Right lobe of liver (tissue), 4 donors: ENCODE results near the gene EPHB1.

Source experiments
- CTCF ChIP-seq, 4 donors: fragments of 200-600 bp in 3 of 4; fragments of 450-650 bp in 1 of 4; IDR thresholded peaks; one replicate each; pipeline versions ENCODE4 v1.5.1 to v1.8.0; 2016 to 2022; ENCODE audit warnings: antibody characterized with exemption in 4 of 4, mild to moderate bottlenecking in 2 of 4
- POLR2A ChIP-seq: fragments of 450-650 bp; IDR thresholded peaks from one replicate; pipeline ENCODE4 v1.6.1; 2017; ENCODE audit warnings: antibody characterized with exemption, mild to moderate bottlenecking
- donor health status: DM: no; HTN: no; CAD: no.
- donor health status: DM: no; HTN: no; CAD: no.
- donor health status: DM: no; HTN: yes; CAD: no.

GRCh38 chr3:135056084-135056730, 261.1 kb downstream of the EPHB1 start:
- TF ChIP-seq CTCF (IDR thresholded peaks at IDR 0.05) (no peak), POLR2A (no peak)
